HS-27A (cell line): ENCODE measurements around the gene DHRS3.

Experiments used
- DNase-seq: peaks from one replicate; pipeline ENCODE4 v3.0.0-alpha.2; 2012; ENCODE audit warnings: low read depth, missing footprints

DHRS3 gene

DNA sequence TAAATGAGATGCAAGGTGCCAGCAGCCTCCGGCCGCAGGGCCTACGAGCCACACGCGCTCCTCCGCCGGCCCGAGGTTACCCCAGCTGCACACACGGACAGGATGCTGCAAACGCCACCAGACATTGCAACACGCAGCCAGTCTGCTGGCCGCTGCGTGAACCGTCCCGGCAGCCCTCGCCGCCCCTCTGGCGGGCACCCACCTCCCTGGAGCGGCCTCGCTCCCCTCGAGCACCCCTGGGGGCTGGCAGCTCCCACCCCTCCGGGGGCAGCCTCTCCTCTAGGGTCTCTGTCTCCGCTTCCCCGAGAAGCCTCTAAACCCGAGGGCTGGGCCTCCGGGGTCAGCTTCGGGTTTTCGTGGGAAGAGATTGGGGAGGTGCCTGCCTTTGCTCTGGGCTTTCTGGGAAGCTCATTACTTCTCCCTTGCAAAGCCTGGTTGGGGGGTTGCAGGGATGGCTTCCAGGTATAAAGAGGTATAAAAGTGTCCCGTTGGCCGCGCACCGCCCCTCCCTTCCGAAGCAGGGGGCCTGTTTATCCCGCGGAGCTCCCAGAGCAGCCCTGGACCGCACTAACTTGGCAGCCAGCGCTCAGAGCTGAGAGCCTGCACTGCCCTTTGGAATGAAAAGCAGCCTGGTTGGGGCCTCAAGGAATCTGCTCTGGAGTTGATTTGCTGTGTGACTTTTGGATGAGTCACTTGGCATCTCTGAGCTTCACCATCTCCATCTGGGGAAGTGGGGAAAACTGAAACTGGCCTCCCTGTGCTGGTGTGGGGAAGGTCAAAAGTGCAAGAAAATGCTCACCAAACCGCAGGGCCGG is 21.8 kb downstream of the DHRS3 start:
- DNase-seq: peak; percentile 86

DNA sequence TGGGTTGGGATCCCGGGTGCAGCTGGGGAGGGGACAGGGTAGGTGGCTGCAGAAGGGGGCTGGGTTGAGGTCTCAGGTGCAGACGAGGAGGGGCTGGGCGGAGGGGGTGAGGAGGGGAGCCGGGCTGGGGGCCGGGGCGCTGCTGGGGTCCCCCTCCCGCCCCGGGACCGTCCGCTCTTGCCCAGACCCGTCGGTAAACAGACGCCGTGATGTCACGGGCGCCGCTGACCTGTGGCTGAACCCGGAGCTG is 22.3 kb downstream of the DHRS3 start:
- no peak for DNase-seq

DNA sequence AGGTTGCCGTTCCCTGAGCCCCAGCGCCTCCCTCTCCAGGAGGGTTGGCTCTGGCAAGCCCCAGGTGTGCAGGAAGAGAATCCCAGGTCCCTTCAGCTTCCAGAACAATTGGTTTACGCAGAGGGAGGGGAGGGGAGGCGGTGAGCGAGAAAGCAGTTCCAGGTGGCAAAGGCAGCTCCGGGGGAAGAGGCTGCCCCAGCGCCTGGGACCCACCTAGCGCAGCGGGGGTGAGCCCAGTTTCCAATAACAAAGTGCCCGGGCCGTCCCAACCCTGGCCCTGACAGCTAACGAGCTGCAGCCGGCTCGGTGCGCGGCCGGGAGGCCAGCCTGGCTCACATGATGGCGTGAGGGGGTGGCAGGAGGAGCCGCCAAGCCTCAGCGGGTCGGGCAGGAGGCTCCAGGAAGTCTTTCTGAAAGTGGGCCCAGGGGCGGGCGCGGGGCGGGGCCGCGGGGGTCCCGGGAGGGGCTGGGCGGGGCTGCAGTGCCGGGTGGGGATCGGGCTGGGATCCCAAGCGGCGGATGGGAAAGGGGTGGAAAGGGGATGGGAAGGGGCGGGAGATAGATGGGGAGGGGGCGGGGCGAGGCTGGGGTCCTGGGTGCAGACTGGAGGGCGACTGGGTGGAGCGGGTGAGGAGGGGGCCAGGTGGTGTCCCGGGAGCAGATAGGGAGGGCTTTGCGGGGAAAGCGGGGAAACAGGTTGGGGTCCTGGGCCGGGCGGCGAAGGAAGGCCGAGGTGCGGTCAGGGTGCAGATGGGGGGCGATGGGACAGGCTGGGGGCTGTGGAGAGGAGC is 22.8 kb downstream of the DHRS3 start:
- DNase-seq: no peak

DNA sequence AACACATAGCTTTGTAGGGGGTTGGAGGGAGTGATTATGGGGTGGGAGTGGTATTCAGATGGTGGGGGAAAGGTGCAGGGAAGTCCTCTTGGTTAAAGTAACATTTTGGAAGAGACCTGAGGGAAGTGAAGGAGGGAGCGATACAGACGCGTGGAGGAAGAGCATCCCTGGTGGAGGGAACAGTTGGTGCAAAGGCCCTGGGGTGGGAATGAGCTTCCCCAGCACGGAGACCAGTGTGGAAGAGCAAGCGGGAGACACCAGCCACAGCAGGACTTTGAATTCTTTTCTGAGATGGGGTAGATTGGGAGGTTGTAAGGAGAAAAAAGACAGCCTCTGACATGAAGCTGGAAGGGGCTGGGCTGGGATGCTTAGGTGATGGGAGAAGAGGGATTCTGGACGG is 23.5 kb downstream of the DHRS3 start:
- DNase-seq: no peak

DNA sequence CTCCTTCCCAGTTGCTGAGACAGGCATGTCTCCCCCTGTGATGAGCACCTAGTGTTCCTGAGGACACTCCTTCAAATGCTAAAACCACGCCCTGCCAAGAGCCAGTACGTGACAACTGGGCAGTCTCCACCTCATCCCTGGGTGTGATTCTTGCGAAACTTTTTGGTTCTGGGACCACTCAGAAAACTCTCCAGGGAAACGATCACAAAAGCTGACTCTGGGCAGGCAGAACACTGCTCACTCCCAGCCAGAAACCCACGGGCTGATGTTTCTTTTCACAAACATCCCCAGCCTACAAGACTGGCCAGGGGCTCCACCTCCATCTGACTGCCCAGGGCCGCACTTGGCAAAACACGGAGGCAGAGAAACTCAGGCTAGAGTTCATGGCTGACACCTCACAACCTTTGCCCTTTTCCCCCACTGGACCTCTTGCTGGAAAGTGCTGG is 24.4 kb downstream of the DHRS3 start:
- DNase-seq: no peak

DNA sequence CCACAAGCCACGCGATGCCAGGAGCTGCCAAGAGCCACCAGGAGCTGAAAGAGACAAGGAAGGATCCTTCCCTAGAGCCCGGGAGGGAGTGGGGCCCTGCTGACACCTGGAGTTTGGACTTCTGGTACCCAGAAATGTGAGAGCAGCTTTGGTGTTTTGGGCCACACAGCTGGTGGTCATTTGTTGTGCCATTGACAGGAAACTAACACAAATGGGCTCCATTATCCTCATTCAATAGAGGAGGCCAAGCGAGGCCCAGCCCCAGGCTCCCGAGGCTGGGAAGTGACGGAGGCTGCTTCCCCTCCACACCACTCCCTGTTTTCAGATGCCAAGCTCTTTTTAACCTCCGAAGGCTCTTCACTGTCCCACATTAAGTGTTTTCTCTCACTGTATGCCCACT is 25.5 kb downstream of the DHRS3 start:
- no peak for DNase-seq

DNA sequence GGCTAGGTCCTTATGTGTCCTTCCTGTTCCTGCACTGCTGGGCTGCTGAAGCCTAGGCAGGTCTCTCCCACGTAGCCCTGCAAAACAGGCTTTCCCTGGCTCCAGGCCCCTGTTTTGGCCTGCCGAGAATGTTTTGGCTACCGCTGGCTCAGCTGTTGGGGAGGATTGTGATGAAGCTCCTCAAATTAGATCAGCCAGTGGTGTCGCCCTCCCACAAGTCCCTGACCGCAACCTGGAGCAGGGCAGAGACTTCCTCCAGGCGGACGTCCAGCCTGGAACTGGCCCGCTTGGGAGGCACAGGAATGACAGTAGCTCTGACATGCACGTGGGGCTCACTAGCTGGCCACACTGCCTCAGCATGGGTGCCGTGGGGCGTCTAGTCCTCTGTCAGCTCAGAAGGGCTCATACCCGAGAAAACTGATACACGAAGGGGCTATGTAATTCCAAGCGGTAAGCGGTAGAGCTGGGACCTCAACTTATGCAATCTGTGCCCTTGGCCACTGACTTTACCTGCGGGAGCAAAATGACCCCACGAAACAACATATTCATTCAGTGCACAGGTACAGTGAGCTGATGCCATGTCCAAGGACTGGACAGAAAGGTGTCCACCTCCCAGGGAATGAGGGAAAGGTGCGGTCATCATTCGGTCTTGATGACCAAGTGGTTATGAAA is 26.6 kb downstream of the DHRS3 start:
- DNase-seq: no peak

DNA sequence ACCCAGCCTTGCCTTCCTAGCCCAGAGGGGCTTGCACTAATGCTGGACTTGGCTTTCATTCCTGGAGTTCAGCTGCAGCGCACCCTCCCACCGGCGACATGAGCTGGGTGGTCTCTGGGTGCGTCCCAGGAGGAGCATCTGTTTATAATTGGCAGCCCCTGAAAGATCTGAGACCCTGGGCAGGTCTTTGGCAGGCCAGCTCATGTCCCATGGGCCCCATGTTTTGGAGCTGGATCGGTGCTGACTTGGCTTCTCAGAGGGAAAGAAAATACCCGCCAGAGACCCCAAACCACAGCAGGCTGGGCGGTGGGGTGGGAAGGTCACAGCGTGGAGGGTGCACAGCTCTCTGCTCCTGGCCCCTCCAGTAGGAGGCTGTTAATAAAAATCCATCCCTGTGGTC is 29.3 kb downstream of the DHRS3 start:
- DNase-seq: no peak

DNA sequence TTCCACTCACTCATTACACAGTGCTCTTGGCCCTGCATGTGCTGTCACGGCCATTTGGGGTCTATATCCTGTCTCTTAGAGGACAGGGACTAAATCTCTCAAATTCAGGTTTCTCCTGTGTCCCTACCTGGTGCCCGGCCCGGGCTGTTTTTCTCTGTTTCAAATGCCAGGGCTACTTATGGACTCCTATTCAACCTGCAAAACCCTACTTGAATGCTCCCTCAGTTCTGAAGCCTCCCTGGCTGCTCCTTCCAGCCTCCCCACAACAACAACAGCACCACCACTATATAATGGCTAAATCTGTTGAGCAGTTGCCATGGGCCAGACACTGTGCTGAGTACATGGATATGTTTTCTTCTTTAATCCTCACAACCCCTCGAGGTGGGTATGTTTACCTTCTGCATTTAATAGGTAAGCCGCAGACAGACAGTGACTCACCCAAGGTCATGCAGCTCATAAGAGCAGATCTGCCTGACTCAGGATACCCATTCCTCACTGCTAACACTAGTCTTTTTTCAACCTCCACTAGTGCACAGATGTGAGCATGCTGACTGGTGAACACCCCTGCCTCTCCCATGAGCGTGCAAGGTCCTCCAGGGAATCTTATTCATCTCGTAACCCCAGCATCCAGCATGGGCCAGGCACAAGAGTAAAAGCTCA is 29.9 kb downstream of the DHRS3 start:
- no peak for DNase-seq

DNA sequence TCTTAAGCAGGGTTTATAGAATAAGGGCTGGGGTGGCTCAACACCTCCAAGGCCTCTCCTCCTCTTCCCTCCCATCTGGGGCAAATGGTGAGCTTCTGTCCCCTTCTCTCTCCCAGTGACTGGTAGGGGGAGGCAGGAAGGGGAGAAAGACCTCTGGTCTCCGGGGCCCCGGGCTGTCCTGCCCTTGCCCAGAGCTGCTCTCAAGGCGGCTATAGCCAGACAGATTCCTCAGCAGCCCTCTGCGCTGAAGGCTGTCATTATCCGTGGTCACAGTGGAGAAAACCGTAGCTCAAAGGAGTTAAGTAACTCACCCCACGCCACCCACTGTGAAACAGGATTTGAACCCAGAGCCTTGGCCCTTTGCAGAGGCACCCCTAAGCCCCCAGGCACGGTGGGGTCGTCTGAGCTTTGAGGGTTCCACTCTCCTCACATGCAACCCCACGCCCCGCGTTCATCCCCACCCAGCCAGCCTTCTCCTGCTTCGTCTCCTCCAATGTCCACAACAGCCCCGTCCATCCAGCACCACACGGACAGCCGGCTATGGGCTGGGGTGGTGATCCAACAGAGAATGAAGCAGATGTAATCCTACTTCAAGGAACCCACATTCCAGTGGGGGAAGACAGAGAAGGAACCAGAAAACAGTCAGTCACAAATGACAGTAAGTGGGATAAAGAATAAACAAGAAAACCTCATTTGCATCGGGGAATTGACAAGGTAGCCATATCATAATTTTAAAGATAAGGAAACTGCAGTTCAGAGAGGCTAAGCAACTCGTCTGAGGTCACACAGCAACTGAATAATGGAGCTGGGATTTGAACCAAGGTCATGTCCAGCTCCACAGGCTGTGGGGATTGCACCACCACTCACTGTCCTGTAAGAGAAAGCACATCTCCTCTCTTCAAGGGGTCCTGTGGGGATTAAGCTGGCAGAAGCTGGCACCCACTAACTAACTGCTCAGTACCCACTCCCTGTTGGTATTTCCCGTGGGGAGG is 31.8 kb downstream of the DHRS3 start:
- DNase-seq: no peak

DNA sequence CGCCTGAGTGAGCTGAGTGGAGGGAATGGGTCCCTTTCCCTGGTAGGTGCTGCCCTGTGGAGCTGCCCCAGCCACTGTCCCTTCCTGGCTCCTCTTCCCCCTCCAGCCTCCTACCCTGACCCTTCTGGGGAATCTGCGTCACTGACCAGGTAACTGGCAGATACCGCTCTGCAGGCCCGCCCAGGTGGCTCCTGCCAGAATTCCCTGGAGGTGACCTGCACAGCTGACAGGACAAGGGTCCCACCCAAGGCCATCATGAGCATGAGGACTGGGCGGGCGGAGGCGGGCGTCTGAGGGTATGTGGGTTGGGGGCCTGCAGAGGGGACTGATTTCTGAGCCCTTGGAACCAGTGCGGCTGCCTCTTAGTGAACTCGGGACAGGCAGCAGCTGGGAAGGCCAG is 32.5 kb downstream of the DHRS3 start:
- no peak for DNase-seq

DNA sequence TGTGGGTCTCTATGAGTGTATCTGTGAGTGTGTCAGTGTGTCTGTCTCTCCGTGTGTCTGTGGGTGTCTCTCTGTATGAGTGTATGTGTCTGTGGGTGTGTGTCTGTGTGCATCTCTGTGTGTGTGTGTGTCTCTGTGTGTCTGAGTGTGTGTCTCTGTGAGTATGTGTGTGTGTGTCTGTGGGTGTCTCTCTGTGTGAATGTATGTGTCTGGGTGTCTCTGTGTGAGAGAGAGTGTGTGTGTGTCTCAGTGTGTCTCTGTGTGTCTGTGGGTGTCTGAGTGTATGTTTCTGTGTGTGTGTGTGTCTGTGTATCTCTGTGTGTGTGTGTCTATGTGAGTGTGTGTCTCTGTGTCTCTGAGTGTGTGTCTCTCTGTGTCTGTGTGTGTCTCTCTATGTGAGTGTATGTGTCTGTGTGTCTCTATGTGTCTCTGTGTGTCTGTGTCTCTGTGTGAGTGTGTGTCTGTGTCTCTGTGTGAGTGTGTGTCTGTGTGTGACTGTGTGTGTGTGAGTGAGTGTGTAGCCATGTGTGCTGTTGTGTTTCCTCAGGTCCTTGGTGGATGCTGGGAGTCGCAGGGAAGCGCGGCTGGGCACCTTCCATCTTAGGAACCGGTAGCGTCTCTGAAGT is 33.0 kb downstream of the DHRS3 start:
- no peak for DNase-seq

DNA sequence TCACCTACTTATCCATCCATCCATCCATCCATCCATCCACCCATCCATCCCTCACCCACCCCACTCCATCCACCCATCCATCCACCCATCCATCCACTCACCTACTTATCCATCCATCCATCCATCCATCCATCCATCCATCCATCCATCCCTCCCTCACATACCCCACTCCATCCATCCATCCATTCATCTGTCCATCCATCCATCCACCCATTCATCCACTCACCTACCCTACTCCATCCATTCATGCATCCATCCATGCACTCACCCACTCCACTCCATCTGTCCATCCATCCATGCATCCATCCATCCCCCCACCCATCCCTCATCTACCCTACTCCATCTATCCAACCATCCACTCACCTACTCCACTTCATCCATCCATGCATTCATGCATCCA is 34.5 kb downstream of the DHRS3 start:
- DNase-seq: no peak

DNA sequence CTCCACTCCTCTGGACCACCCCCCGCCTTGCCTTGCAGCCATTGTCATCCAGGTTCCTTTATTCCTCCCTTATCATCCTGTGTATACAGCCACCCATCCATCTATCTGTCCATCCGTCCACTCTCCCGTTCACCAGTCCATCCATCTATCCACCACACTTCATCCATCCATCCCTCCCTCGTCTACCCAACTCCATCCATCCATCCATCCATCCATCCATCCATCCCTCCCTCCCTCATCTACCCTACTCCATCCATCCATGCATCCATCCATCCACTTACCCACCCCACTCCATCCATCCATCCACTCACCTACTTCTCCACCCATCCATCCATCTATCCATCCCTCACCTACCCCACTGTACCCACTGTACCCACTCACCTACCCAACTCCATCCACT is 35.4 kb downstream of the DHRS3 start:
- no peak for DNase-seq

DNA sequence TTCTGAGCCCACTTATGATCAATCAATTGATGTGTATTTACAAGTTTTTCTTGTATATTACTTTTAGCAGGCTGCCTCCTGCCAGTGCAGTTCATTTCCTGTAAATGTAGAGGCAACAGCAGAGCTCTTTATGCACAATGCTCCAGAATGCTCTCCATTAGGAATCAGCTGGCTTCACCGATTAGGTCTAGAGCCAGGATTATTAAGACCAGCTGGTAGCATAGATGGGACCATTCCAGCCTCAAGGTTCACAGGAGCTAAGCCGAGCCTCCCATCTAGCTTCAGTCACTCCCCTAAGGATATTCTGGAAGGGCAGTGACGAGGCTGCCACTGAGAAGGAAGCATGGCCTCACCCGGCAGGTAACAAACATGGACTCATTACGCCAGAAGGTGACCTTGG is 36.8 kb downstream of the DHRS3 start:
- no peak for DNase-seq

DNA sequence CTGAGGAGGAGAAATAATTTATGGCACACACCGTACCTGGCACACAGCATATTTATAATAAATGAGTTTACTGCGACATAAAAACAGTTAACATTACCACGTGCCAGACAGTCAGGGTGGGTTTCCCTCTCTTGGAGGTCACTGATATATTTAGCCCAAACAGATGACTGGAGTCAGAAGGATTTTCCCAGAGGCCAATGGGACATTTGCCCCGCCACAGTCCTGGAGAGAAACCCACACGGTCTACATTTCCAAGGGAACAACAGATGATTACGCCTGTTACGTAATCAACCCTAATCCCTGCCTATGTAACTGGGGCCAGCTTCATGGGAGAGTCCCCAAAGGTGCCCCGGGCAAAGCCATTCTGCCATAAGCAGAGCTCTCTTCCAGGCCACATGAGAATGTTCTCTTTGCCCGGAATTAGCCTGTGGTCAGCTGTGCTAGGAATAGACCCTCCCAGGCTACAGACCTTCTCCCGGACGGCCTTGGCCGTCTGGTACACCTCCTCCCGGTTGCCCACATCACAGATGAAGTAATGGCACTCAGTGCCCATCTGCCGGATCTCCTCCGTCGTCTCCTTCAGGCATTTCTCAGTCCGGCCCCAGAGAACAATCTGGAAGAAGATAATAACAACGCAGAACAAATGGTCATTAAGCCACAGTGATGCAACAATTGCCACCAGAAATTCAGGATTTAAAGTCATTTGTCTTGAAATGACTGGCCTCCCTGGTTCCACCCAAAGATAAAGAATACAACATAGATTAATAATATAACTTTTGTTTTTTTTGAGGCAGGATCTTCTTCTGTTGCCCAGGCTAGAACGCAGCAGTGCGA is 37.7 kb downstream of the DHRS3 start:
- no peak for DNase-seq

DNA sequence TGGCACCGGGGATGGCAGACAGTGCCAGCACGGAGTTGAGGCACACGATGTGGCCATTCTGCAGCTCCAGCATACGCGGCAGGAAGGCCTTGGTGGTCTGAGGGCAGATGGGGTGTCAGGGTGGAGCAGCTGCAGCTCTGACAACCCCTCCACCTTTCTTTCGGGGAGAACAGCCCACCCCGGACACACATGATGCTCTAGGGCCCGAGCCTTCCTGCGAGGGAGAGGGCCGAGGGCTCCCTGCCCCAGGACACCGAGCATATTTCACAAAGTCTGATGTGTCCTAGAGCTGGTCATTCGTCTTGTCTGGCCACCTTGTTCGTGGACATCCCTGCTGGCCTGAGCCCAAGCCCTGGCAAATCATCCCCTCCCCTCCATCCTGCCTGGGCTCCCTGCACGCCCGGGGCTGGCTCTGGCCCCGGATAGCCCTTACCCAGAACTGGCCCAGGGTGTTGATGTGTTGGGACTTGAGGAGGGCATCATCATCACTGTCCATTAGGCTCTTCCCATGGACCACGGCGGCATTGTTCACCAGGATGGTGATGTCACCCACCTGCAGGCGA is 39.1 kb downstream of the DHRS3 start:
- DNase-seq: no peak

DNA sequence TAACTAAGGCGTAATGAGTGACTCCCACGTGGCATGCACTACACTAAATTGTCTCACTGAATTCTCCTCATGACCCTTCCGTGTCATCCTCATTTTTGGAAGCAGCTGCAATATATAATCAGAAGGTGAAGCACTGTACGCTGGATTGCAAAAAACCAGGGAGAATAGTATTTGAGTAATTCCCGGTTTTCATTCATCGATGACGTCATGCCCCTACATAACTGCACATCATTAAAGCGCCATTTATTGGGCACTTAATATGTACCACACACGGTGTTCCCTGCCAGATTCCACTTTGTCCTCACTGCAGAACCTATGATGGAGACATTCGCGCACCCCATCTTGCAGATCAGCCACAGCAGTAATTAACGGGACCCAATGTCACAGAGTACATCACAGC is 41.0 kb downstream of the DHRS3 start:
- DNase-seq: no peak

DNA sequence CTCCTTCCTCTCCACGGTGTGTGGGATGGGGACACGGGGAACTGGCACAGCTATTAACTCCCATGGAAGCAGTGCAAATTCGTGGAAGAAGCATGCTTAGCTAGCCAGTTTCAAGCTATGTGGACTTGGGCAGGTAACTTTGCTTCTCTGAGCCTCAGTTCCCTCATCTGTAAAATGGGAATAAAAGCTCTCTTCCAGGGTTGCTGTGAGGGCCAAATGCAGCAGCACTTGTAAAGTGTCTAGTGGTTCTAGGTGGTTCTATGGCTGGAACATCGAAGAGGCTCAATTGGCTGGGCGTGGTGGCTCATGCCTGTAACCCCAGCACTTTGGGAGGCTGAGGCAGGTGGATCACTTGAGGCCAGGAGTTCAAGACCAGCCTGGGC is 43.3 kb downstream of the DHRS3 start:
- DNase-seq: no peak
